Measurements from ENCODE around the gene FAM241A. TPM values are rescaled to one million over a fixed set of nuclear protein-coding genes. Genes with fewer than 3 reads are reported as not detected.
"Not testable (repeated sequence)": the region's sequence is repeated elsewhere in the genome, so short reads cannot be mapped to it uniquely, and the experiment has no call there.

The FAM241A gene
- total RNA-seq: 2.6 TPM

DNA sequence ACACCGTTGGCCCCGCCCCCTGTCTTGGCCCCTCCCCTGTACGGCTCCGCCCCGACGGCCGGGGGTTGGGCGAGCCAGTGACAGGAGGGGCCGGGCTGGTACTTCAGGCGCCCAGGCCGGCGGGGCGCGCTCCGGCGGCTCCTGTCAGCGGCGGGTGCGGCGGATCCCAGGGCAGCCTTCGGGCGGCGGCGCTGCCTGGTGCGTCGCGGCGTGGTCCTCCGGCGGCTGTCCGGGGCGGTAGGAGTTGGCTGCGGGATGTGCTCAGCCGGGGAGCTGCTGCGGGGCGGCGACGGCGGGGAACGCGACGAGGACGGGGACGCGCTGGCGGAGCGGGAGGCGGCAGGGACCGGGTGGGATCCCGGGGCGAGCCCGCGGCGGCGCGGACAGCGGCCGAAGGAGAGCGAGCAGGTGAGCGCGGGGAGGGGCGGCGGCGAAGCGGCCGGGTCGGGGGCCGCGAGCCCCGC, at the start of gene FAM241A:
Gene FAM241A (plus strand): TSS at position 129 of the 464 bp plus-strand sequence. CDS start 127 bp downstream, at position 256.
- peak; percentile 83 for DNase-seq (ENCODE audit: low spot score)

DNA sequence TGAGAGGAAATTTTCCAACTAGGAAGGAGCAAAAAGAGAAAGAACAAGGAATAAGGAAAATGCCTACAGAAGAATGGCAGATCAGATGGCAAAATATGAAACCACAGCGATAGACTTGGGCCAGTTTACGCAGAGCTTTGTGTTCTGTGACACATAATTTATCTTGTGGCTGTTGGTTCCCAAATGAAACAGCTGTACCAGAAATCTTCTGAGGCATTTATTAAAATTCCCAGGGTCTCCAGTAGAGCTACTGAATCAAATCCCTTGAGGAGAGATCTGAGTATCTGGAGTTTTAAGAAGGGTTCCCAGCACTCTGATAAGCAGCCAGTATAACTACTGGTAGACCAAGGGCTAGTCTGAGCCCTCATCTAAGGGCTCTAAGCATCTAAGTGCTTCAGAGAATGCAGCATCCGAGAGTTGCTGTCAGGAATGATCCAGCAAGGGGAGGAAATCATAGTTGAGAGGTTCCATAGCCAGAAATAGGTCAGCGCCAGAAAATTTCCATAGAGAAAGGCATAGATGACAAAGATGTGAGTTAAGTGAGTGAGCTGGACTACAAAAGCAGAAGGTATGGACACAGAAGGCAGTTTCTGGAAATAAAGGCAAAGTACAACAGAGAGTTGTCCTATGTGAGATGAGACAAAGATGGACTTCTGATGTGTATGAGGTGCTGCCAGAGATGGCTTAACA, 46.3 kb upstream of the FAM241A start:
- no peak for DNase-seq (ENCODE audit: low spot score)

DNA sequence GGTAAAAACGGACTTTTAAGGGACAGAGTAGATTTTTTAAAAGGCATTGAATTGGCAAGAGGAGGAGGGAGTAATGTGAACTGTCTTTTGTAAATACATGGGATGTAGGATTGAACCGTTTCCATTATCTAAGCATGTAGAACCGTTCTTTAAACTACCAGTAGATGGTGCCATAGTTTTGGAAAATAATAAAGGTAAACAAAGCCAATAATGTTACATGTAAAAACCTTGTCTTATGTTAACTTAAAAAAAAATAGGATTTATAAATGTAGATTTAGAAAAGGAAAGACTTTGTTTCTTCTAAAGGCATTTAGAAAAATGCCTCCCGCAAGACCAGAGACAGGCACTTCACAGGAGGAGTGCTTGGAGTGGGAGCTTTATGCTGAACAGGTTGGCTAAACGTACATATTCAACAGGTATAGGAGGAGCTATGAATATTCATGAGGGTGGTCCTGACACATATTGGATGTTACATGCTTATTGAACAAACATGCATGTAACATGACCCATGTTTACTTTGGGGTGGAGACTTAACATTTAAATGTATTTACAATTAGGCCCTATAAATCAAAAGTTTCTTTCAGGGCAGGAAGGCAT, 45.5 kb upstream of the FAM241A start:
- no peak for DNase-seq (ENCODE audit: low spot score)

DNA sequence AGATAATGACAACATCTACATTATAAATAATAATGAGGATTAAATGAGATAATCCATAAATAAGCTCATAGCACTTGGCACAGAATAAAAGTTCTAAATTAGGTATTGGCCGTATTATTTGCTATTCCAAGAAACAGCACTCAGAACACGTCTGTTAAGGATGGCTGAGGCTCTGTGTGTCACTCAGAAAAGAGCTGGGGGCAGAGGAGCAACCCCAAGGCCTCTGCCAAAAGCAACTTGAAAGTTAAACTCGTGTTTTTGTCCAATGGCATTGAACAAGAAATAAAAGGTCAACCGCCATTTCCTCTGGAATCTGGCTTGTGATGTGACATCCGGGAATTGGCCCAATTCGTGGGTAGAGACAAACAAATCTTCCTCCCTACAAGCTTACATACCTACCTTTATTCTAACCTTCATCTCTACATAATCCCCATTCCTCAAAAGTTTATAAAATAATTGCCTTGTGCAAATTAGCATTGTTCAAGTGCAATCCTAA, 42.3 kb upstream of the FAM241A start:
- no peak for DNase-seq (ENCODE audit: low spot score)

DNA sequence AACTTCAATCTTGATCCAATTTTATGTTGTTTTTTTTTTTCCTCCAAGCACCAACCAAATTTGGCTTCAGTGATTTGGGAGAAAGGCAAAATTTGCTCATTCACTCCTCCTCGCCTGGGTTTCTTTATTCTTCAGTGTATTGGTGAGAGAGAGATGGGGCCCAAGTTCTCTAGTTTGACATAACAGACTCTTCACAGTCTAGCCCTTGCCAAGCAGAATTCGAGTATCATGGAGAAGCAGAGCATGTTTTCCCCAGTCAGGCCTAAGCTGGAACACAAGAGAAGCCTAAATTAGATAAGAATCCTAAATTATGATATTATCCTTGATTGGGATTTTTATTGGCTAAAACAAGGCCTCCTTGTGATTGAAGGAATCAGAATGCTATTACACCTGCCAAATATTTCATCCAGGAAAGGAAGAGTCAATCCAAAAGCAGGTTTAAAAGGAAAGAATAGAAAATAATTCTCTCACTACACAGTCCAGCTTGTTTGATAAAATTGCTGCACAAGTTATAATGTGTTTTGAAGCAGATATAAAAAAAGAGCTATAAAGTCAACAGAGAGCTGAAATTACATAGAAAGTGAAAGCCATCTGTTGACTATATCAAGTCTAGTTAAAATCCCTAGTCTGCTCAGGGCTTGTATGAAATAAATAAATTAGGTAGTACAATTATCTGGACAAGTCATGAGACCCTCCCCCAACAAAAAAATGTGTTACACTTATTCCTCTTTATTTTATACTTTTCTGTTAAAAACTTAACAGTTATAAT, 39.9 kb upstream of the FAM241A start:
- DNase-seq (ENCODE audit: low spot score): no peak

DNA sequence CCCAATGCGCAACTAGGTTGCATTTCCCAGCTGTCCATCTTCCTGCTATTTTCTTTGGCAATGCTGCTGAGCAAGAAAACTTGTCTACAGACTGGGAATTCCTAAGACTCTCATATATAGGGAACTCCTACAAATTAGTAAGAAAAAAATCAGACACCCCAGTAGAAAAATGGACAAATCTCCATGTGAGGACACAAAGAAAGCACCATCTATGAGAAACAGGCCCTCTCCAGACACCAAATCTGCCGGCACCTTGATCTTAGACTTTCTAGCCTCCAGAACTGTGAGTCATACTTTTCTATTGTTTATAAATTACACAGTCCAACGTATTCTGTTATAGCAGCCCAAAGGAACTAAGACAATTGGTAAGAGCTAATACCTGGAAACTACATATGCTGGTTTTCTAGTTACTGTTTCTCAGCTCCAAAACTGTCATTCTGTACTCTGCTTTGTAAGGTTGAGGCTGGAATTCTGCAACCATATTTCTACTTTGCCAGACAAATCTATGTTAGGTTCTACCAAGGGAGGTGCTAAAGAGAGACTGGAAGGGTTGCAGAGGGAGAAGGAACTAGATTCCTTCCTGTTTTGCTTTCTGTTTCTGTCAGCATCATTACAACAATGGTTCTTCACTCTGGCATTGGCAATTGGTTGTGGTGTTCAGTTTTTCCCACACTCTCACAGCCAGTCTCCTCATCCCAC, 35.7 kb upstream of the FAM241A start:
- no peak for DNase-seq (ENCODE audit: low spot score)

DNA sequence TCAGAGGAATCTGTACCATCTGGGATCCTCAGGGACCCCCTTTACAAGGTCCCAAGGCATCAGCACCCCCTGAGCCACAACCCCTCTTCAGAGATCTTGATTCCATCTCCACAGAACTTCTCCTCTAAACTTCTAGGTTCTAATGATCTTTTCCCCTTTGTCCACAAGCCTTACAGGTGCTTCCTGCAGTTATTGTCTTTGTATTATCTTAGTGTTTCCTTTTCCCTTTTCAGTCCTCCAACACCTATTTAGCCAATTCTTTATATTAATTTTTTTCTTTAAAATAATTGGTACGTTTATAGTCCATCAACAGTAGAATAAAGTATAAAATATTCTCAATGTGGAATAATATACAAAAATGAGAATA, 35.2 kb upstream of the FAM241A start:
- no peak for DNase-seq (ENCODE audit: low spot score)

DNA sequence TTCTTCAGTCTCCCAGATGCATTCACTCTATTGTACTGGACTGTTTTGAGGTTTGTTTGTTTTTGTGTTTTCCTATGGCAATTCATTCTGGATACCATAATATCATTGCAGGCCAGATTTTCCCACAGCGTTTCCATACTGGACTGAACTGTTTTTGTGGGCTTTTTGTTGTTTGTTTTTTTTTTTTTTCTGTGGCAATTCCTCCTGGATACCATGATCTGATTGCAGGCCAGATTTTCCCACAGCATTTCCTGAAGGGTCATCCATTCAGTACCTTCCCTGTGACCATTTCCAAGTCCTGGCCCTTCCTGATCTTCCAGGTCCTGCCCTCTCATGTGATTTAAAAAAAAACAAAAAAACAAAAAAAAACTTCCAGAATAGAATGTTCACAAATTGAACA, 33.9 kb upstream of the FAM241A start:
- no peak for DNase-seq (ENCODE audit: low spot score)

DNA sequence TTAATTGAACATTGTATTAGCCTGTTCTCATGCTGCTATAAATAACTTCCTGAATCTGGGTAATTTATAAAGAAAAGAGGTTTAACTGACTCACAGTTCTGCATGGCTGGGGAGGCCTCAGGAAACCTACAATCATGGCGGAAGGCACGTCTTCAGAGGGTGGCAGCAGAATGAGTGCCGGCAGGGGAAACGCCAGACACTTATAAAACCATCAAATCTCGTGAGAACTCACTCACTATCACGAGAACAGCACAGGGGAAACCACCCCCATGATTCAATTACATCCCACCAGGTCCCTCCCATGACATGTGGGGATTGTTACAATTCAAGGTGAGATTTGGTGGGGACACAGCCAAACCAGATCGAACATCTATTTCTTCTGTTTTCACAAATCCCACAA, 33.2 kb upstream of the FAM241A start:
- DNase-seq (ENCODE audit: low spot score): not testable (repeated sequence)

DNA sequence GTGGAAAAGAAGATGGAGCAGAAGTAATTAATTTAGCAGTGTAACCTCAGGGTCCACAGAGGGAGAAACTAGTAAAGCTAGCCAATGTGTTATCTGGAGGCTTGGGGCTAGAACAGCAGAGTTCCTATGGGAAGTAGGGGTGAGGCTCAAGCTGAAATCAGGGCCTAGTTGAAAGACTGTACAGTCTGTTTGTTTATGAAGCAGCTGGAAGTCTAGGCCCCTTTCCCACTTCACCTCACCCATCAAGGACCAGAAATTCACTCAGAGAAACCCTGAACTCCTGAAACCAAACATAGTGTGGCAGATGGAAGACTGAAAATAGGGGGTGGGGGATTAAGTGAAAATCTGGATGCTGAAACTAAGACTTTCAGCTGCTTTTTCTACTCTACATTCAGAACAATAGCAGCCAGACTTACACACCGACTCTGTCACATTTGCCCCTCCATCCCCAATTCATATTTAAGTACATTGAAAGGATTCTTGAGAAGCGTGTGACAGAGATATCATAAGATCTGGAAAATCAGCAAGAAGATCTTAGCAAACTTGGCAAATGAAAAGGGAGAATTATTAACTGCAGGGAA, 32.6 kb upstream of the FAM241A start:
- no peak for DNase-seq (ENCODE audit: low spot score)

DNA sequence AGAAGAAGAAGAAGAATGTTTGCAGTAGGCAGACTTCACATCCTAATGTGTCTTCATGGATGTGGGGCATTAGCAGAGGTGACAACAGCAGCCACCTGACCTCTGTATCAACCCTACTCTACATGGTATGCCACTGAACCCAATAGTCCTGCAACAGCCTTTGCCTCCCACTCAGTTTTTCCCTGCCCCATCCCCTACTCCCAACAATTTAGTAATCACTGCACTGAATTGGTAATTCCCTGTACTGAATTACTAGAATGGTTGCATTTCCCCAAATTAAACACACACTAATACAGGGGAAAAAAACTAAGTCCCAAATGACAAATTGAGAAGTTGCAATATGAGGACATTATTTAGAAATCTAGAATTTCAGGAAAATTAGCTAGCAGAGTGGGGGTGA, 31.4 kb upstream of the FAM241A start:
- no peak for DNase-seq (ENCODE audit: low spot score)

DNA sequence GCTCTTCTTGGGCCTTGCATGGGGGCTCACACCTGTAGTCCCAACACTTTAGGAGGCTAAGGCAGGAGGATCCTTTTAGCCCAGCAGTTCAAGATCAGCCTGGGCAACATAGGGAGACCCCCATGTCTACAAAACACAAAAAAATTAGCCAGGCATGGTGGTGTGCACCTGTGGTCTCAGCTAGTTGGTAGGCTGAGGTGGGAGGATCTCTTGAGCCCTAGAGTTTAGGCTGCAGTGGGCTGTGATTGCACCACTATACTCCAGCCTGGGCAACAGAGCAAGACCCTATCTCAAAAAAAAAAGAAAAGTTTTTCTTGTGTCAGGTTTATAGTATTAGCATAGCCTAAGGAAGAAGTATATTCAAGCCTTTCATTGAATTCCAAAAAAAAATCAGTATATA, 30.8 kb upstream of the FAM241A start:
- DNase-seq (ENCODE audit: low spot score): no peak

DNA sequence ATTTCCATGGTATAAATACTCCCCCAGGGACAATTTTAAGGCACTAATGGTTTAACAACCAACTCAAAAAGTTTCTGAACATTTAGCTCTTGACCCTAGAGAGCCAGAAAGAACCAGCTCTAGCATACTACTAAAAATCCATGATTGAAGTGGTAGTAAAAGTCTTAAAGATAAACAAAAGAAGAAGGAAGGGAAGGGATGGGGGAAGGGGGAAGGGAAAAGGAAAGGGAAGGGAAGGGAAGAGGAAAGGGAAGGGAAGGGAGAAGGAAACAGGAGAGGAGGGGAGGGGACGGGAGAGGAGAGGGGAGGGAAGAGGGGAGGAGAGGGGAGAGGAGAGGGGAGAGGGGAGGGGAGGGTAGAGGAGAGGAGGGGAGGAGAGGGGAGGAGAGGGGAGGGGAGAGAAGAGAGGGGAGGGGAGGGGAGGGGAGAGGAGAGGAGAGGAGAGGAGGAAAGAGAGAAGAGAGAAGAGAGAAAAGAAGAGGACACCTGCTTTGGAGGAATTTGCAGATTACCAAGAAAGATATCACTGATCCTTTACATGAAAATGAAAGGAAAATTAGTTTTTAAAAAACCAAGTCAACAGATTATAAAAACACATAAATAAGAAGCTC, 26.4 kb upstream of the FAM241A start:
- no peak for DNase-seq (ENCODE audit: low spot score)

DNA sequence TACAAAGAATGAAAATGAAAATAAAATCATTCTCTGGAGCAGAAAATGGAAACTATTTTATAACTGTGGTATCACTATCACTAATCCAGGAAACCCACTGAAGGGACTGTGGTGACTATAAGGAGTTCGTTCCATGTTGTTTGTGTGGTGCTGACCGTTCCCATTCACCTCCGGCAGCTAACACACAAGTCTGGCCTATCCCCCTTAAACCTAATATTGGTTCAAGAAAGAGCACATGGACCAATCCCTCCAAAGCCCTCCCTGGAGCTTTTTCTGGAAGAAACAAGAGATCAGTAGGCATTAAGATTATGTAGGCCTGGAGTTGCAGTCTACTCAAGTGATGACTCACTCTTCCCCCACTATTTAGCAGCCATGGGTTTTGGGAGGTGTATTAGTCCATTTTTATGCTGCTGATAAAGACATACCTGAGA, 25.9 kb upstream of the FAM241A start:
- DNase-seq (ENCODE audit: low spot score): no peak

DNA sequence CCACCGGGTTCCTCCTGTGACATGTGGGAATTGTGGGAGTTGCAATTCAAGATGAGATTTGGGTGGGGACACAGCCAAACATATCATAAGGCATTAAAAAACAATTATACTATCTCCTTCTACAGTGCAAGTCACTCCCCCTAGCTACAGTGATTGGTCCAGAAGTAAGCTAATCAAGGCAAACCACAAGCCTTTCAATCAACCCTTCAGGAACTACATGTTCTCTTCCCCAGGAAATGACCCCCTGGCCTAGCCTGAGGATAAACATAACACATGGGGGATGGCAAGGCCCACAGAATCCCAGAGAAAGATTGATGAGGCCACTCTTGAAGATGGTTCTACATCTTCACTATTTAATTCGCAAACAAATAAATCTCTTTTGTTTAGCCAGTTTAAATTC, 25.2 kb upstream of the FAM241A start:
- DNase-seq (ENCODE audit: low spot score): no peak

DNA sequence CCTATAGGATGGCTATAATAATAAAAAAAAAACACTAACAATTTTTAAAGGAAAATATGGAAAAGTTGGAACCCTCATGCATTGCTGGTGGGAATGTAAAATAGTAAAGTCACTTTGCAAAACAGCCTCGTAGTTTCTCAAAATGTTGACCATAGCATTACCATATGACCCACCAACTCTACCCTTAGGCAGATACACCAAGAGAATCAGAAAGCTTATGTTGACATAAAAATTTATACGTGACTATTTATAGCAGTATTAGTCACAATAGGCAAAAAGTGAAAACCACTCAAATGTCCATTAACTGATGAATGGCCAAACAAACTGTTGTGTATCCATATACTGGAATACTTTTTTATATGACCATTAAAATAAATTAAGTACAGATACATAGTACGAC, 19.8 kb upstream of the FAM241A start:
- no peak for DNase-seq (ENCODE audit: low spot score)

DNA sequence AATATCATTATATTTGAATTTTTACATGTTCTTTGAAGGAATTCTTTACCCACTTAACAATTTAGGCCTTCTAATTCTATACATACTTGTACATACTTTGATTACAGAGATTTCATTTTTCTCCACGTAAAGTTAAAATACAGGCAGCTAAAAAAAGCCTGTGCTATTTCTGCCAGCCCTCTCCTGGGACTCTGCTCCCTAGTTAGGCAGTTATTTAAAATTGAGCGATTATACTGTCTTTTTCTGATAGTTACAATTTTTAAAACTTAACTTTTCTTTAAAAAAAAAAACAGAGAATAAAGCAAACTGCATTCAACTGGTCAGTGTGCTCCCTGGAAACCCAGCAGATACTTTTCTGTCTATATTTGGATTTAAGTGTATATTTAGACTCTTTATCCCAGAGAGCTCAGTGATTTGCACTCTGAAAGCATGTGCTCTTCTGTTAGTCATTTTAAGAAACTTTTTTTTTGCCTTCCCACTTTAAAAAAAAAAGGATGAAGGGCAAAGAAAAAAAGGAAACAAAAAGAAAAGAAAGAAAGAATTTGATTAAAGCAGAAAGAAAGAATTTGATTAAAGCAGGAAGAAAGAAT, 18.1 kb upstream of the FAM241A start:
- no peak for DNase-seq (ENCODE audit: low spot score)

DNA sequence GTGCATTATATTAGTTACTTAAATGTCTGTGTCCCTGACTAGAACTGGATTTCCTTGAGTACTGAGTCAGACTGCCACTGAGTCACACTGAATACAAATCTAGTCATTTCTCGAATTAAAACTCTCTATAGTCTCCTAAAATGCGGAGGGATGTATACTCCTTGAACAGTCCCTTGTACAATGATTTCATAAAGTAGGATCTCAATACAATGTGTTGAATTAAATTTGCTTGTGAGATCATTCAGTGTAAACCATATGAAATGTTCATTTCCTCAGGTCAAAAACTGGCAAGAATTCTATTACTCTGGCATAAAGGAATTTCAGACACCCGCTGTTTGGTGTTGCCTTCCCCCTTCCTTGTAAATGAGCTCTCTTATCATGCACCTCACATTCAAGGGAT, 17.5 kb upstream of the FAM241A start:
- no peak for DNase-seq (ENCODE audit: low spot score)

DNA sequence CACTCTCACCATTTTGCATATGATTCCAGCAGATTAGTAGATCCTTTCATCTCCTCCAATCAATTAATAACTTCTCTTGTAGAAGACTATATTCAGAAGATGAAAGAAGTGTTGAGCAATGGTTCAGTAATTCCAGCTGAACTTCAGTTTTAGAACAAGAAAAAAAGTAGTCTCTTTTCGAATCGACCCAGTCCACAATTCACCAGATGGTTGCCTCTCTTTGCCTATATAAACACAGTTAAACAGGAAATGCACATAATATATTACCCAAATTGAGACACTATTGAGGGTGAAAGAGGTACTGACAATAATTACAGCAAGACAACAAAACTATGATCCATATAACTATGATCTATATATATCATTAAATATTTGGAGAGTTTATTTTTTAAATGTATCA, 16.8 kb upstream of the FAM241A start:
- DNase-seq (ENCODE audit: low spot score): no peak

DNA sequence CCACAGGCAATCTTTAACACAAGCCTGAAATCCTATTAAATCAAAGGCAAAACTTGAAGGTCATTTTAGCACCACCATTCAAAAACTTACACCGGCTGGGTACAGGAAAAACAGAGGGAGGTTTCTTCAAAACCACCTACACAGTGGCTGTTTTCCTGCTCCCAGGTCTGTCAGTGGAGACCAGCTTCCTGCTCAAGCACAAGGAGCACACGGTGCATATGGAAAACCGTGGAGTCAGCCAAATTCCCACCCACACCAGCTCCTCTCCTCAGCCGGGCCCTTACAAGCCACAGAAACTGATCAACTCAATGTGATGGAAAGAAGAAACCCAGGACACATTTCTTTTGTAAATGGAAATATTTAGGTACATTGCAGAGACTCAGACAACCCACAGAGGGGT, 14.3 kb upstream of the FAM241A start:
- DNase-seq (ENCODE audit: low spot score): no peak

DNA sequence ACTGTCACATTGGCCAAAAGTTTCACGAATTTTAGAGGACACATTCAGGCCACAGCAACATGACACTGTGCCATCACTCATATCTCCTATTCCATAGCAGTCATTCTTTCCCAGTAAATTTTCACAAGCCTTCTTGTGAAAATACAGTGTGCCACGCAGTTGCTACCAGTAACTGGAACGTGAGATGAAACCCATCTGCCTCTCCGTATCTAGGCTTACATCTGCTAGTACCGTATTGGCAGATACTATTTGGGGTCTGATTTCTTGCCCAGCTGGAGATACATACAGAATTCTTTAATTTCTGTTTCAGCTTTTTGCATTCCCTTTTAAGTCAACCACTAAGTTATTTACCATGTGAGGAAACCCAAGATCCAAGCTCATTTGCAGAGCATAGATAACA, 8.7 kb upstream of the FAM241A start:
- DNase-seq (ENCODE audit: low spot score): no peak
